ENCODE measurements around the gene NARF. TPM values are rescaled to one million over a fixed set of nuclear protein-coding genes. Genes with fewer than 3 reads are reported as not detected.

The NARF gene
- total and polyA plus RNA-seq, 9 donors, result 29.6 to 52.7 (median 47.5) TPM

DNA sequence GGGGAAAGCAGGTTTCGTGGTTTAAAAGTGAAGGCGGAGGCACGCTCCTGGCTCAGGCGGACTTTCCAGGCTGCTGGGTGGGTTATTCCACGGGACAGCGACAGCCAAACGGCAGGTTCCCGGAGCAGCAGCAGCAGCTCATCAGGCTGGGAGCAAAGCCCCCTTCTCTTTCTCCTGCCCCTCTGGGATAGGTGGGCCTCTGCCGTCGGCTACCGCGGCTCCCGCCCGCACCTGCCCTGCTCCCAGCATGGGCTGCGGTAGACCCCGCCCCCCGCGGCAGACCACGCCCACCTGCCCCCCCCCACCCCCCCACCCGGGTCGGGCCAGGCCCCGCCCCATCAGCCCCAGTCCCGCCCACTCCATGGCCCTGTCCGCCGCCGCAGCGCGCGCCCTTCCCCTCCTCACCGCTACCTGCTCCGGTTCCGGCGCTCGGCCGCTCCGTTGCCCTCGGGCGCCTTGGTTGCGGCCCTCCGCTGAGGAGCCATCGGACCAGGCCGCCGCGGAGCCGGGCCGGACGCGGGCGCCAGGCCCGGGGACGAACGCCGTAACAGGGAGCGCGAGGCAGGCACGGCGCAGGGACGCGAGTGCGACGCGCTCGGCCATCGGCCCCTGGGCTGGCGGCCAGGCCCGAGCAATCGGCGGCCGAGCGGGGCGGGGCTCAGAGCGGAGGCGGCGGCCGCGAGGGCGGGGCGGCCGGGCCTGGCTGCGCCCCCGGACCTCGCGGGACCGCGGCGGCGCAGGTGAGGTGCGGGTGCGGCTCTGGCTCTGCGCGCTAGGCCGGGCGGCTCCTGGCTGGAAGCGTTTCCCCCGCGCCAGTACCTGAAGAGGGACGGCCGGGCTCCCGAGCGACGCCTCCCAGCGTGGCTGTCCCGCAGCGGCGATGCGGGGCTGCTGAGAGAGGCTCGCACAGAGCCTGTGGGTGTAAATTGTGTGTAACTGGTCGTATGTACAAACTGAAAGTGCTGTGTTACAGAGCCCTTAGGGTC, 40.2 kb upstream of the NARF start, which contains the start of the genes HEXD and OGFOD3:
Gene HEXD (plus strand): TSS at position 347 of the 986 bp plus-strand sequence. CDS start 1,453 bp downstream, outside the sequence.
Gene OGFOD3 (minus strand): TSS at position 586 of the 986 bp plus-strand sequence. CDS start 101 bp downstream, at position 485.
- Histone ChIP-seq H3K4me1 (ENCODE audit: insufficient read depth) (peaks cover 8% of the 10 kb centered on the region), H3K27ac (peak within 1 kb of the TSS; percentile 84 to 90), H3K9me3 (no peaks in the 10 kb centered on the region), H3K36me3 (no peaks in the 10 kb centered on the region), H3K4me3 (peak within 1 kb of the TSS; percentile 65), H3K27me3 (no peaks in the 10 kb centered on the region)
- intact Hi-C loops (cut with DNase I), result loop anchor here in 2 of 4 donors (5.0 to 10.0 kb wide), 2 partner anchors 63 to 66 kb away; partner anchors contain the start of gene TEX19 (in 1 of the 2)
- peak; percentile 82 to 90 (median 87) for DNase-seq
- 0 to 1% (median 1%) methylated on average over 46 to 108 of the region's 108 CpGs for WGBS, 3 donors
- TF ChIP-seq, protein P1, sequence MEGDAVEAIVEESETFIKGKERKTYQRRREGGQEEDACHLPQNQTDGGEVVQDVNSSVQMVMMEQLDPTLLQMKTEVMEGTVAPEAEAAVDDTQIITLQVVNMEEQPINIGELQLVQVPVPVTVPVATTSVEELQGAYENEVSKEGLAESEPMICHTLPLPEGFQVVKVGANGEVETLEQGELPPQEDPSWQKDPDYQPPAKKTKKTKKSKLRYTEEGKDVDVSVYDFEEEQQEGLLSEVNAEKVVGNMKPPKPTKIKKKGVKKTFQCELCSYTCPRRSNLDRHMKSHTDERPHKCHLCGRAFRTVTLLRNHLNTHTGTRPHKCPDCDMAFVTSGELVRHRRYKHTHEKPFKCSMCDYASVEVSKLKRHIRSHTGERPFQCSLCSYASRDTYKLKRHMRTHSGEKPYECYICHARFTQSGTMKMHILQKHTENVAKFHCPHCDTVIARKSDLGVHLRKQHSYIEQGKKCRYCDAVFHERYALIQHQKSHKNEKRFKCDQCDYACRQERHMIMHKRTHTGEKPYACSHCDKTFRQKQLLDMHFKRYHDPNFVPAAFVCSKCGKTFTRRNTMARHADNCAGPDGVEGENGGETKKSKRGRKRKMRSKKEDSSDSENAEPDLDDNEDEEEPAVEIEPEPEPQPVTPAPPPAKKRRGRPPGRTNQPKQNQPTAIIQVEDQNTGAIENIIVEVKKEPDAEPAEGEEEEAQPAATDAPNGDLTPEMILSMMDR (IDR thresholded peaks at IDR 0.05), result peak in 2 of 3 donors; percentile 30 to 41
- TF ChIP-seq POLR2A (IDR thresholded peaks at IDR 0.05) (peak; percentile 85), EP300 (IDR thresholded peaks at IDR 0.05) (no peak)

DNA sequence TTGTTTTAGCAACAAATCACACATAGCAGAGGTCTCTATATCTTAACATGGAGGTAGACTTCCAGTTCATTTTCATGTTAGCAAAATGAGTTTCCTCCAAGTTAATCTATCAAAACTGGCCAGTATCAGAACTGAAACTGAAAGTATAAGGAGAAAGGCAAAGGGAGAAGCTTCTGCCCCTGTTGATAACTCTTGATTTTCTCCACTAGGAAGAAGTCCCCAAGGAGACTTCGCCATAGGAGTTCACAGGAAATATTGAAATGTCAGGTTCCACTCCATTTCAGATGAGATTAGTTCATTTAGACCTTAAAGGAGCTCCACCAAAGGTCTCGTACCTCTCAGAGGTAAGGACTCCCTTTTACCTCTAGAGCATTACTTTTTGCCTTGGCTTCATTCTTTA, 39.0 kb upstream of the NARF start:
- no peak for TF ChIP-seq EP300 (IDR thresholded peaks at IDR 0.05)
- TF ChIP-seq, protein P1 (IDR thresholded peaks at IDR 0.05), result no peak
- TF ChIP-seq POLR2A (IDR thresholded peaks at IDR 0.05), result no peak
- Histone ChIP-seq H3K9me3 (no peaks in the 10 kb centered on the region), H3K27me3 (no peaks in the 10 kb centered on the region), H3K4me1 (ENCODE audit: insufficient read depth) (peaks cover 8% of the 10 kb centered on the region), H3K27ac (no peak overlapping the region), H3K4me3 (no peak overlapping the region), H3K36me3 (no peaks in the 10 kb centered on the region)
- 88 to 94% (median 88%) methylated on average over 2 of the region's 2 CpGs for WGBS, 3 donors
- intact Hi-C loops (cut with DNase I), result loop anchor here in 2 of 4 donors (5.0 to 10.0 kb wide), 2 partner anchors 65 to 67 kb away; partner anchors contain the start of gene TEX19 (in 1 of the 2)
- DNase-seq, result no peak

- intact Hi-C loops (cut with DNase I), result no loop called here
- 72 to 77% (median 75%) methylated on average over 25 of the region's 25 CpGs for WGBS, 3 donors
Measured at GRCh38 chr17:82424001-82424862, 34.3 kb upstream of the NARF start.

More at GRCh38 chr17:82424001-82424862, 34.3 kb upstream of the NARF start:
- H3K27ac ChIP-seq, result no peak overlapping the region
- DNase-seq, result no peak
- peaks cover 1% of the 10 kb centered on the region for H3K4me1 ChIP-seq (ENCODE audit: insufficient read depth)
- no peaks in the 10 kb centered on the region for H3K27me3 ChIP-seq
- H3K9me3 ChIP-seq, result no peaks in the 10 kb centered on the region
- no peaks in the 10 kb centered on the region for H3K36me3 ChIP-seq
- H3K4me3 ChIP-seq, result no peak overlapping the region
- TF ChIP-seq POLR2A (IDR thresholded peaks at IDR 0.05), result no peak
- TF ChIP-seq EP300 (IDR thresholded peaks at IDR 0.05), result no peak
- TF ChIP-seq, protein P1 (IDR thresholded peaks at IDR 0.05), result no peak
